ENCODE measurements around the gene DNMT1. TPM values are rescaled to one million over a fixed set of nuclear protein-coding genes. Genes with fewer than 3 reads are reported as not detected.

DNMT1 gene
- total and polyA plus RNA-seq, 2 donors (not counting 1 experiment from before 2014, with no cell fraction given): 53.0 to 119 TPM

DNA sequence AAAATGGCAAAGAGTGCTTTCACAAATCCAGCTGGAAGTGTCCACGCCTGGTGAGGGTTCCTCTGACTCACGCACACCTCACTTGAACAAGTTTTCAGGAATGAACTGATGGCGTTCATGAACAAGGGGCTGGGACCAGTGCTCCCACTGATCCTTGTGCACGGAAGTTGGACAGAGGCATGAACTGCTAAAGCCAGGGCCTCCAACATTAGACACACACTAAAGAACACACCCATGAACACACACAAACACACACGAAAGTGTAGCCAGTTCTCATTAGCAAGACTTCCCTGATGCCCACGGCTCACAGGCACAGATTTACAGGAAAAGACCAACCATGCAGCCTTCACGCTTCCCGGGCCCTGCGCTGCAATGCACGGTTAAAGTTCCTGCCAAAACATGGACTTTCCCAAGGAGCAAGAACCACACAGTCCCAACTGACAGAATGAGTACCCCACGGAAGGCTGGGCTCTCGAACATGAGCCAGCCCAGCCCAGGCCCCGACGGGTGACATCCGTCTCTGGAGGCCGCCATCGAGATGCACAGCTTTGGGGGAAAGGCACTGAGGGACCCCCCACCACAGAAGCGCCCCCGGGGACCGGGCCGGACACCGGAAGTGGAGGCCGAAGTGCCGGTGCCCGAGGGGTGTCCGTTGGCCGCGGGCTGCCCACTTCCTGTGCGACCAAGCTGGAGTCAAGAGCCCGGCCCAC lies 808 bp downstream of the DNMT1 start:
- Histone ChIP-seq H3K27me3 (replicated peaks in 1 of 4; ENCODE audit: control extremely low read depth in 1 of 4, control insufficient read depth in 3 of 4, insufficient read depth in 4 of 4, low read length in 3 of 4) (no peaks in the 10 kb centered on the region), H3K9ac (ENCODE audit: low read length) (peak overlapping the region; percentile 81), H3K9me3 (ENCODE audit: control extremely low read depth in 1 of 3, control insufficient read depth in 2 of 3, insufficient read depth in 1 of 3, low read length in 2 of 3) (peaks cover 0 to 3% (median 0%) of the 10 kb centered on the region in 3 donors), H2AFZ (ENCODE audit: insufficient read depth, low read depth, low read length, poor library complexity, severe bottlenecking) (peak overlapping the region; percentile 84), H3K36me3 (replicated peaks in 1 of 2; ENCODE audit: control extremely low read depth in 1 of 2, control insufficient read depth in 1 of 2, extremely low read depth in 1 of 2, insufficient read depth in 2 of 2, low read length in 1 of 2) (no peaks in the 10 kb centered on the region), H3K4me2 (replicated peaks; ENCODE audit: low read depth, low read length, poor library complexity, severe bottlenecking) (peak overlapping the region; percentile 91), H3K4me1 (ENCODE audit: control insufficient read depth in 2 of 2, insufficient read depth in 2 of 2, low read length in 2 of 2) (peaks cover 14 to 23% of the 10 kb centered on the region in 2 donors), H3K27ac (ENCODE audit: low read length in 2 of 2) (peak overlapping the region; percentile 57 to 78), H3K79me2 (ENCODE audit: control insufficient read depth, insufficient read depth, low read length) (peaks cover 43% of the 10 kb centered on the region), H3K4me3 (ENCODE audit: control extremely low read depth in 1 of 5, extremely low read depth in 1 of 5, insufficient read depth in 1 of 5, low read depth in 2 of 5, low read length in 4 of 5) (peak overlapping the region; percentile 68 to 89 (median 84)), H4K20me1 (ENCODE audit: control insufficient read depth, insufficient read depth, low read length, poor library complexity, severe bottlenecking) (peaks cover 21% of the 10 kb centered on the region)
- POLR2A ChIA-PET: interaction anchor here (0.7 to 1.8 kb wide), 4 partner anchors 42 to 98 kb away, joined by 3 to 8 read pairs (median 6); no protein-coding TSS in a partner anchor
- Mint-ChIP-seq H3K9me3 (ENCODE audit: insufficient read depth) (no peaks in the 10 kb centered on the region), H3K4me3 (peak overlapping the region; percentile 97), H3K27me3 (no peaks in the 10 kb centered on the region), H3K27ac (peak overlapping the region; percentile 94), H3K4me1 (peaks cover 37% of the 10 kb centered on the region)
- intact Hi-C loops (cut with micrococcal nuclease): loop anchor here (1.0 to 10.0 kb wide), 4 partner anchors 42 to 259 kb away; partner anchors contain the start of genes EIF3G, OLFM2 and SHFL
- CTCF ChIA-PET: interaction anchor here (0.8 to 2.3 kb wide), 6 partner anchors 30 to 263 kb away, joined by 3 to 18 read pairs (median 4); no protein-coding TSS in a partner anchor
- WGBS (ENCODE audit: insufficient coverage): 2% methylated on average over 30 of the region's 30 CpGs
- ATAC-seq (ENCODE audit: low read depth) (no peak), DNase-seq (no peak)
- TF ChIP-seq EZH2 (IDR thresholded peaks at IDR 0.05; ENCODE audit: borderline replicate concordance, insufficient read depth, low read depth, low read length, poor library complexity, severe bottlenecking): no peak
- TF ChIP-seq, protein P1, sequence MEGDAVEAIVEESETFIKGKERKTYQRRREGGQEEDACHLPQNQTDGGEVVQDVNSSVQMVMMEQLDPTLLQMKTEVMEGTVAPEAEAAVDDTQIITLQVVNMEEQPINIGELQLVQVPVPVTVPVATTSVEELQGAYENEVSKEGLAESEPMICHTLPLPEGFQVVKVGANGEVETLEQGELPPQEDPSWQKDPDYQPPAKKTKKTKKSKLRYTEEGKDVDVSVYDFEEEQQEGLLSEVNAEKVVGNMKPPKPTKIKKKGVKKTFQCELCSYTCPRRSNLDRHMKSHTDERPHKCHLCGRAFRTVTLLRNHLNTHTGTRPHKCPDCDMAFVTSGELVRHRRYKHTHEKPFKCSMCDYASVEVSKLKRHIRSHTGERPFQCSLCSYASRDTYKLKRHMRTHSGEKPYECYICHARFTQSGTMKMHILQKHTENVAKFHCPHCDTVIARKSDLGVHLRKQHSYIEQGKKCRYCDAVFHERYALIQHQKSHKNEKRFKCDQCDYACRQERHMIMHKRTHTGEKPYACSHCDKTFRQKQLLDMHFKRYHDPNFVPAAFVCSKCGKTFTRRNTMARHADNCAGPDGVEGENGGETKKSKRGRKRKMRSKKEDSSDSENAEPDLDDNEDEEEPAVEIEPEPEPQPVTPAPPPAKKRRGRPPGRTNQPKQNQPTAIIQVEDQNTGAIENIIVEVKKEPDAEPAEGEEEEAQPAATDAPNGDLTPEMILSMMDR (IDR thresholded peaks at IDR 0.05): no peak

DNA sequence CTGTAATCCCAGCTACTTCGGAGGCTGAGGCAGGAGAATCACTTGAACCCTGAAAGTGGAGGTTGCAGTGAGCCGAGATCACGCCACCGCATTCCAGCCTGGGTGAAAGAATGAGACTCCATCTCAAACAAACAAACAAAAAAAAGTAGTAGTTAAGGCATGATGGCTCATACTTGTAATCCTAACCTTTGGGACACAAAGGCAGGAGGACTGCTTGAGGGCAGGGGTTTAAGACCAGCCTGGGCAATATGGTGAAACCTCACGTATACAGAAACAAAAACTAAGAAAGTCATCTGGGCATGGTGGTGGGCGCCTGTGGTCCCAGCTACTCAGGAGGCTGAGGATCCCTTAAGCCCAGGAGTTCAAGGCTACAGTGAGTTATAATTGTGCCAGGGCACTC lies 1.8 kb downstream of the DNMT1 start:
- ChIA-PET POLR2A (interaction anchor here (0.6 kb wide), 1 partner anchor 777 kb away, joined by 9 read pairs; no protein-coding TSS in a partner anchor), CTCF (interaction anchor here (1.2 kb wide), 1 partner anchor 77 kb away, joined by 3 read pairs; no protein-coding TSS in a partner anchor)

More for the DNA sequence above, 1.8 kb downstream of the DNMT1 start:
- Histone ChIP-seq H3K4me1 (ENCODE audit: control insufficient read depth in 2 of 2, insufficient read depth in 2 of 2, low read length in 2 of 2) (peaks cover 14 to 23% of the 10 kb centered on the region in 2 donors), H3K4me3 (ENCODE audit: control extremely low read depth in 1 of 5, extremely low read depth in 1 of 5, insufficient read depth in 1 of 5, low read depth in 2 of 5, low read length in 4 of 5) (no peak overlapping the region), H3K79me2 (ENCODE audit: control insufficient read depth, insufficient read depth, low read length) (peaks cover 53% of the 10 kb centered on the region), H4K20me1 (ENCODE audit: control insufficient read depth, insufficient read depth, low read length, poor library complexity, severe bottlenecking) (peaks cover 28% of the 10 kb centered on the region), H3K9ac (ENCODE audit: low read length) (no peak overlapping the region), H3K36me3 (replicated peaks in 1 of 2; ENCODE audit: control extremely low read depth in 1 of 2, control insufficient read depth in 1 of 2, extremely low read depth in 1 of 2, insufficient read depth in 2 of 2, low read length in 1 of 2) (no peaks in the 10 kb centered on the region), H3K27ac (ENCODE audit: low read length in 2 of 2) (no peak overlapping the region), H2AFZ (ENCODE audit: insufficient read depth, low read depth, low read length, poor library complexity, severe bottlenecking) (no peak overlapping the region), H3K27me3 (replicated peaks in 1 of 4; ENCODE audit: control extremely low read depth in 1 of 4, control insufficient read depth in 3 of 4, insufficient read depth in 4 of 4, low read length in 3 of 4) (no peaks in the 10 kb centered on the region), H3K9me3 (ENCODE audit: control extremely low read depth in 1 of 3, control insufficient read depth in 2 of 3, insufficient read depth in 1 of 3, low read length in 2 of 3) (peaks cover 0 to 3% (median 0%) of the 10 kb centered on the region in 3 donors), H3K4me2 (replicated peaks; ENCODE audit: low read depth, low read length, poor library complexity, severe bottlenecking) (peak overlapping the region; percentile 91)
- Mint-ChIP-seq H3K27ac (no peak overlapping the region), H3K27me3 (no peaks in the 10 kb centered on the region), H3K4me1 (peaks cover 33% of the 10 kb centered on the region), H3K9me3 (ENCODE audit: insufficient read depth) (no peaks in the 10 kb centered on the region), H3K4me3 (peak overlapping the region; percentile 44)
- ATAC-seq (ENCODE audit: low read depth) (no peak), DNase-seq (no peak)
- no peak for TF ChIP-seq EZH2 (IDR thresholded peaks at IDR 0.05; ENCODE audit: borderline replicate concordance, insufficient read depth, low read depth, low read length, poor library complexity, severe bottlenecking)
- TF ChIP-seq, protein P1 (IDR thresholded peaks at IDR 0.05): no peak
- 91% methylated on average over 3 of the region's 6 CpGs for WGBS (ENCODE audit: insufficient coverage)
- intact Hi-C loops (cut with micrococcal nuclease): loop anchor here (10.0 kb wide), 2 partner anchors 108 to 258 kb away; partner anchors contain the start of genes OLFM2 and SHFL
